ENCODE data around the gene TBC1D21.

DNA sequence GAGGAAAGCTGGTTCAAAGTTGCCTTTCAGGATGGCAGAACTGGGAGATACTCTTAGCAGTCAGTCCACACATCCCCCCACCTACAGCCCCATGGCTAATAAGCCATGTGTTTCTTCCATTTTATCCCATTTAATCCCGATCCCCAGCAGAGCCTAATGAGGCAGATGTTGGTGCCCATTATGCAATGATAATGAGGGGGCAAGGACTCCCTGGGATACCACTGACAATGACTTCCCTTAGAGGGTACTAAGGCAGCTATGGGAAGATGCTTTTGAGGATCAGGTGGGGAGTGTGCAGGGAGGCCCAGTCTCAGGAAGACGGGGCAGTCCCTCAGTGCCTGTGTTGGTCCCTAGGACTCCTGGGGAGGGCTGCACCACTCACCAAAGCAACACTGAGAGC, 43.8 kb upstream of the TBC1D21 start:
- TF ChIP-seq TARDBP (IDR thresholded peaks at IDR 0.05) (no peak), FOXK2 (IDR thresholded peaks at IDR 0.05) (no peak), SP1 (IDR thresholded peaks at IDR 0.05) (no peak), FOXM1 (IDR thresholded peaks at IDR 0.05; ENCODE audit: borderline replicate concordance) (no peak), BHLHE40 (IDR thresholded peaks at IDR 0.05; ENCODE audit: borderline replicate concordance) (no peak), ELF4 (IDR thresholded peaks at IDR 0.05) (no peak), HDGF (IDR thresholded peaks at IDR 0.05; ENCODE audit: borderline replicate concordance) (no peak), ZNF384 (IDR thresholded peaks at IDR 0.05) (no peak), ARNT (IDR thresholded peaks at IDR 0.05) (no peak), FOXA1 (IDR thresholded peaks at IDR 0.05) (no peak)
- TF ChIP-seq, protein P1, sequence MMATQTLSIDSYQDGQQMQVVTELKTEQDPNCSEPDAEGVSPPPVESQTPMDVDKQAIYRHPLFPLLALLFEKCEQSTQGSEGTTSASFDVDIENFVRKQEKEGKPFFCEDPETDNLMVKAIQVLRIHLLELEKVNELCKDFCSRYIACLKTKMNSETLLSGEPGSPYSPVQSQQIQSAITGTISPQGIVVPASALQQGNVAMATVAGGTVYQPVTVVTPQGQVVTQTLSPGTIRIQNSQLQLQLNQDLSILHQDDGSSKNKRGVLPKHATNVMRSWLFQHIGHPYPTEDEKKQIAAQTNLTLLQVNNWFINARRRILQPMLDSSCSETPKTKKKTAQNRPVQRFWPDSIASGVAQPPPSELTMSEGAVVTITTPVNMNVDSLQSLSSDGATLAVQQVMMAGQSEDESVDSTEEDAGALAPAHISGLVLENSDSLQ (IDR thresholded peaks at IDR 0.05): no peak

All from HEK293T (cell line).